SK-N-SH (cell line): ENCODE measurements around the gene PDLIM5.

Experiments
- TEAD4 ChIP-seq: IDR thresholded peaks from 2 replicates; pipeline ENCODE4 v1.4.0; 2012; ENCODE audit warnings: mild to moderate bottlenecking, borderline replicate concordance; ENCODE audit not compliant: insufficient read depth
- TF ChIP-seq, protein P1 (sequence below): fragments of 200-600 bp; sonication (generic); IDR thresholded peaks from 2 replicates; pipeline ENCODE4 v1.6.1; 2017; ENCODE audit warnings: antibody characterized with exemption, mild to moderate bottlenecking, moderate library complexity

DNA sequence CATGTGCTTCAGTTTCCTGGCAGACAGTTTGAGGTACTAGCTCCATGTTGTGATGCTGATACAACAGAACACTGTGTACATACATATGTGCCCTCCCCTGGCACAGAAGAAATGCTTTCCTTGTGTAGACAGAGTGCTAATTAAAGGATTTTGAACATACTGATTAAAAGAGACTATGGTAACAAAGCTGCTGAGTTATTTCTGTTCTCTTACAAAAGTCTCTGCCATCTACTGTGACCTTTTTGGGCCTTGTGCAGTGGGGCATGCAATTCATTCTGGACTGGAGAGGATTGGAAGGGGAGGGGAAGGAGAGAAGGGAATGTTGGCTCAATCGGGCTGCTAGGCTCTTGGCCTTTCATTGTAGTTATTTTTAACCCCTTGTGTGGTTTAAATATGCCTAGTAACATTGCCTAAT is 6.0 kb downstream of the PDLIM5 start:
- no peak for TF ChIP-seq TEAD4
- TF ChIP-seq, protein P1, sequence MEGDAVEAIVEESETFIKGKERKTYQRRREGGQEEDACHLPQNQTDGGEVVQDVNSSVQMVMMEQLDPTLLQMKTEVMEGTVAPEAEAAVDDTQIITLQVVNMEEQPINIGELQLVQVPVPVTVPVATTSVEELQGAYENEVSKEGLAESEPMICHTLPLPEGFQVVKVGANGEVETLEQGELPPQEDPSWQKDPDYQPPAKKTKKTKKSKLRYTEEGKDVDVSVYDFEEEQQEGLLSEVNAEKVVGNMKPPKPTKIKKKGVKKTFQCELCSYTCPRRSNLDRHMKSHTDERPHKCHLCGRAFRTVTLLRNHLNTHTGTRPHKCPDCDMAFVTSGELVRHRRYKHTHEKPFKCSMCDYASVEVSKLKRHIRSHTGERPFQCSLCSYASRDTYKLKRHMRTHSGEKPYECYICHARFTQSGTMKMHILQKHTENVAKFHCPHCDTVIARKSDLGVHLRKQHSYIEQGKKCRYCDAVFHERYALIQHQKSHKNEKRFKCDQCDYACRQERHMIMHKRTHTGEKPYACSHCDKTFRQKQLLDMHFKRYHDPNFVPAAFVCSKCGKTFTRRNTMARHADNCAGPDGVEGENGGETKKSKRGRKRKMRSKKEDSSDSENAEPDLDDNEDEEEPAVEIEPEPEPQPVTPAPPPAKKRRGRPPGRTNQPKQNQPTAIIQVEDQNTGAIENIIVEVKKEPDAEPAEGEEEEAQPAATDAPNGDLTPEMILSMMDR, result no peak
